GM13976 (cell line): ENCODE measurements around the gene CD300C.

ENCODE experiments used
- DNase-seq: peaks from one replicate; pipeline ENCODE4 v3.0.0; 2012; ENCODE audit warnings: low spot score
- in situ Hi-C: fragments of 300-500 bp; cut with MboI; formaldehyde crosslinking; loops from one replicate; pipeline ENCODE4 v1.12.0; 2022; ENCODE audit warnings: low sequenced_read_pairs, mixed read lengths, inconsistent platforms; ENCODE audit not compliant: unreplicated experiment
- TF ChIP-seq, protein P1 (sequence below): IDR thresholded peaks from 2 replicates; pipeline ENCODE4 v1.5.1; 2012; ENCODE audit warnings: borderline replicate concordance, mild to moderate bottlenecking; ENCODE audit not compliant: insufficient read depth; ENCODE audit errors: extremely low read depth, missing control alignments, control extremely low read depth

Gene CD300C

GRCh38 chr17:74569020-74570003 lies 23.4 kb upstream of the CD300C start:
- no peak for DNase-seq
- TF ChIP-seq, protein P1, sequence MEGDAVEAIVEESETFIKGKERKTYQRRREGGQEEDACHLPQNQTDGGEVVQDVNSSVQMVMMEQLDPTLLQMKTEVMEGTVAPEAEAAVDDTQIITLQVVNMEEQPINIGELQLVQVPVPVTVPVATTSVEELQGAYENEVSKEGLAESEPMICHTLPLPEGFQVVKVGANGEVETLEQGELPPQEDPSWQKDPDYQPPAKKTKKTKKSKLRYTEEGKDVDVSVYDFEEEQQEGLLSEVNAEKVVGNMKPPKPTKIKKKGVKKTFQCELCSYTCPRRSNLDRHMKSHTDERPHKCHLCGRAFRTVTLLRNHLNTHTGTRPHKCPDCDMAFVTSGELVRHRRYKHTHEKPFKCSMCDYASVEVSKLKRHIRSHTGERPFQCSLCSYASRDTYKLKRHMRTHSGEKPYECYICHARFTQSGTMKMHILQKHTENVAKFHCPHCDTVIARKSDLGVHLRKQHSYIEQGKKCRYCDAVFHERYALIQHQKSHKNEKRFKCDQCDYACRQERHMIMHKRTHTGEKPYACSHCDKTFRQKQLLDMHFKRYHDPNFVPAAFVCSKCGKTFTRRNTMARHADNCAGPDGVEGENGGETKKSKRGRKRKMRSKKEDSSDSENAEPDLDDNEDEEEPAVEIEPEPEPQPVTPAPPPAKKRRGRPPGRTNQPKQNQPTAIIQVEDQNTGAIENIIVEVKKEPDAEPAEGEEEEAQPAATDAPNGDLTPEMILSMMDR = no peak
- in situ Hi-C loops = no loop called here

DNA sequence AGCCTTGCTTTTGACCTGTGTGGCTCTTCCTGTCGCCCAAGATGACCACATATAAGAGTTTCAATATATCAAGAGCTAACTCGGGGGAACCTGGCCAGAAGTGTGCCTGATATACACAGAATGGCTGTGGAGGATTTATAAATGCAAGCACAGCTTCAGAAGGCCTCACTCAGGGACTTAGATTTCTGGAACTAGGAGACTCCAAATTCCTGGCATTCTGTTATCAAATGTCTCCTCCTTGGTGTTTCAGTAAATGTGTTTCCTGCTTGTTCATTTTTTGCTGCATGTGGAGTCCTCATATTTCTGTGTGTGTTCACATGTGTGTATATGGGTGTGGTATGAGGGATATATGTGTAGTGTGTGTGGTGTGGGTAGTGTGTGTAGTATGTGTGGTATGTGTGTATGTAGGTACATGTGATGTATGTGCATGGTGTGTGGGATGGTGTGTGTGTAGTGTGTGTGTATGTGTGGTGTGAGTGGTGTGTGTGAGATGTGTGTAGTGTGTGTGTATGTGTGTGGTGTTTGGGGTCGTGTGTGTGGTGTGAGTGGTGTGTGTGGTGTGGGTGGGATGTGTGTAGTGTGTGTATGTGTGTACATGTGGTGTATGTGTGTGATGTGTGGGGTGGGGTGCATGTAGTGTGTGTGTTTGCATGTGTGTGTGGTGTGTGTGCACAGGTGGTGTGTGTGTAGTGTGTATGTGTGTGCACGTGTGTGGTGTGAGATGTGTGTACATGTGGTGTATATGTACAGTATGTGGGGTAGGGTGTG lies 22.4 kb upstream of the CD300C start:
- in situ Hi-C loops = no loop called here
- TF ChIP-seq, protein P1 = no peak
- DNase-seq = no peak

DNA sequence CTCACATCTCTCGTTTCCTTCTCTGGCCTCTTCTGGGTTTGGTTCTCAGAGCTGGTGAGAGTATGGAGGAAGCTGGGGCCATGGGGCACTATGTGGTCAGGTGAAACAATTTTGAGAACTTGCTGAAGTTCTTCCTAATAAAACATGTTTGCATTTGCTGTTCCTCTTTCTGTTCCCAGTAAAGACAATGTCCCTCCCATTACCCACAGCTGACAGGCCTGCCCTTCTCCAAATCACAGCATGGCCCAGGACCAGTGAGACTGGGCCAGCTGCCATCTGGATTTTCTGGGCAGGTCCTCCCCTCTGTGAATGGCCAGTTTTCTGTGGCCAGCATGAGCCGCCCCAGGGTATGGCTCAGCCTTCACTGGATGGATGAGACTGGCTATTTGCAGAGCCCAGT lies 21.5 kb upstream of the CD300C start, which contains the start of gene CD300H:
Gene CD300H, minus strand, starts transcription at position 113 of the 400 bp plus-strand sequence.
- no peak for DNase-seq
- in situ Hi-C loops = no loop called here
- TF ChIP-seq, protein P1 = no peak

DNA sequence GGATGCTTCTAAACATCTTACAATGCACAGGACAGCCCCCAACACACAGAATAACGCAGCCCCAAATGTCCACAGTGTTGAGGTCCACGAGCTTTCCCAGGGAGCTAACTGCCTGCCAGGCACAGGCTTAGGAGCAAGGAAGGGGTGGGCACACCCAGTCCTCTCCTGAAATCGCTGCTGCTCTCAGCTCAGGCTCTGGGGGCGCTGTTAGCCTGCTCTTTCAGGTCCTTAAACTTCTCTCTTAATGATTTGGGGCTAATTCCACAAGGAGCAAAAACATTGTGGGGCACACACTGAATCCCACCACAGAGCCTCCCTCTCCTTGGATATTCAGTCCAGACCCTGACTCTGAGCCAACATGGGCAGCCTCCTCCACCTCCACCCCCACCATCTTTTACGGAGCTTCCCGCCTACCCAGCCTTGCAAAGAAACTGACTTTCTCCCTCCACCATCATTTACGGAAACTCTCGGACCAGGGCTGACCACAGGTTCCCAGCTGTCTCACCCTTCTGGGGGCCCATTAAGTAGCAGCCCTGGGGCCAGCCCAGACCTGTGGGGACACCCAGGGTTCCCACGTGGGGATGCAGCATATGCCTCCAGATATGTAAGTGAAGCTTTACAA lies 20.3 kb upstream of the CD300C start:
- peak; percentile 66 for DNase-seq
- TF ChIP-seq, protein P1 = peak; percentile 53
- in situ Hi-C loops = no loop called here

DNA sequence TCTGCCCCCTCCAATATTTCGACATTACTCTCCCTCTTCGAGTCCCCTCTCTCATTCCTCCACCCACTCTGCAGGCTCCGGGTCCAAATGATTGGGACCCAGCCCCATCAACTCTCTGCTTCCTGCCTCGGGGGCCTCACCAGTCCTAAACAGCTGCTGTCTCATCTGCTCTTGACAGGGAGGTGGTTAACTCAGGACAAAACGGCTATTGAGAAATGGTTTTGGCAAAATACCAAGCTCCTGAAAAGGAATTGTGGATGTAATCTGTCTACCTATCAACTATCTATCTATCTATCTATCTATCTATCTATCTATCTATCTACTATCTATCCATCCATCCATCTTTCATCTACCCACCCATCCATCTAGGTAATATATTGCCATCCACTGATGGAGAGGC lies 19.2 kb upstream of the CD300C start:
- DNase-seq = no peak
- in situ Hi-C loops = no loop called here
- TF ChIP-seq, protein P1 = no peak

DNA sequence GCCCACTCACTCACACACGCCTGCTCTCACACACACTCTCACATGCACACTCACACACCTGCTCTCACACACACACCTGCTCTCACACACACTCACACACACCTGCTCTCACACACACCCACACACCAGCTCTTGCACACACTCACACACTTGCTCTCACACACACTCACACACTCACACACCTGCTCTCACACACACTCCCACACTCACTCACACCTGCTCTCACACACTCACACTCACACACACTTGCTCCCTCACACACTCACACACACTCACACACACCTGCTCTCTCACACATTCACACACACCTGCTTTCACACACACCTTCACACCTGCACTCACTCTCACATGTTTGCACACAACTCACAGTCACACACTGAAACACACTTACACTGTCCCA lies 17.4 kb upstream of the CD300C start:
- DNase-seq = no peak

More for the DNA sequence above, 17.4 kb upstream of the CD300C start:
- in situ Hi-C loops = no loop called here
- TF ChIP-seq, protein P1 = no peak
